GM08714 (cell line): ENCODE data around the gene KCNJ16.

Source experiments
- H3K4me3 ChIP-seq: fragments of 200-500 bp; sonication (Bioruptor generic); 2 replicates; pipeline ENCODE4 v1.5.1; 2014; ENCODE audit warnings: mild to moderate bottlenecking, low read length, inconsistent platforms
- ZNF274 ChIP-seq: IDR thresholded peaks from 2 replicates; pipeline ENCODE4 v1.6.1; 2012; ENCODE audit warnings: mild to moderate bottlenecking, low read depth, low read length

The KCNJ16 gene

GRCh38 chr17:70099294-70099693 is 24.3 kb downstream of the KCNJ16 start:
- H3K4me3 ChIP-seq = no peak overlapping the region
- TF ChIP-seq ZNF274 = no peak

DNA sequence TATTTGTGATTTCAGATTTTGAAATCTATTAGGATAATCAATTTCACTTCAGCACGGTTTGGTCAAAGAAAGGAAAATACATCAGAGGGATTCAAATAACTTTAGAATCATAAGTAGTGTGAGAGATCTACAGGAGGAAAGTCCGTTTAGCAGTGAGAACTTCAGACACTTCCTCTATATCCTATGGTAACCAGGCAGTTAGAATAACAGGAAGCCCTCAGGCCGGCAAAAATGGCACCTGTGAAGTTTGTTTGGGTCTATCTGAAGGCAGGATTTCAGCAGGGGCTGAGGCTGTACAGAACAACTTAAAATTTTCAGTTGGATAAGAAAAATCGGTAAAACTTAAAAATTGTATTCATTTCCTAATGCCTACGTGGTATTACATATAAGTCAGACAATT is 24.9 kb downstream of the KCNJ16 start:
- TF ChIP-seq ZNF274 = no peak
- H3K4me3 ChIP-seq = no peak overlapping the region

GRCh38 chr17:70100983-70101382 is 26.0 kb downstream of the KCNJ16 start:
- no peak overlapping the region for H3K4me3 ChIP-seq
- TF ChIP-seq ZNF274 = no peak

GRCh38 chr17:70102531-70102930 is 27.5 kb downstream of the KCNJ16 start:
- H3K4me3 ChIP-seq = no peak overlapping the region
- no peak for TF ChIP-seq ZNF274

DNA sequence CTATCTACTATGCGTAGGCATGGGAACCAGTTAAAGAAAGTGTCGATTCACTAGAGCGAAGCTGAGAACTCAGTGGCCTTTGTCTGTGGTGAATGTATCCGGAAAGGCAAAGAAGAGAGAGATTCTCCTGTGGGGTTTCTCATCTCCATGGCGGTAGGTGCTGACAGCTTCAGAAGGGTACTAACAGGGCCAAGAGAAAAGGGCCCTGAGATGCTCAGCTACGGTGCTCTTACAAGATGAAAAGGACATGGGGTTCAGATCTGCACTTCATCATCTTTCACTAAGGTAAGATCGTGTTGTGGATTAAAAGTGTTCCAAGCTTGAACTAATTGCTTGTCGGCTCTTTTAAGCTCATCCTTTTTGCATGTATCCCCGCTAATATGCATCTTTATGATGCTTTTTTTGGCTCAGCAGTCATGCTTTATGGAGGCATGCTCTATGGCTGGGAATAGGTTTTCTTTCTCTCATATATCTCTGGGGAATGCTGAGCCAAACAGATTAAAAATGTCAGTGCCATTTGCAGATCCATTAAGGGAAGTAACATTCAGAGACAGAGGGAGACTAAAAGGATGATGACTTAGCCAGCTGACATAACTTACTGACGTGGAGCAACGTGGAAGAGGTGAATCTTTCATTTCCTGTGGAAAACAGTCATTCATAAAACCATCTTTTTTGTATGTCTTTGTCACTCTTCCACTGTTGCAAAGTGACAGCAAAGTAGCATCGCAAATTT is 29.9 kb downstream of the KCNJ16 start:
- TF ChIP-seq ZNF274 = no peak
- H3K4me3 ChIP-seq = no peak overlapping the region

DNA sequence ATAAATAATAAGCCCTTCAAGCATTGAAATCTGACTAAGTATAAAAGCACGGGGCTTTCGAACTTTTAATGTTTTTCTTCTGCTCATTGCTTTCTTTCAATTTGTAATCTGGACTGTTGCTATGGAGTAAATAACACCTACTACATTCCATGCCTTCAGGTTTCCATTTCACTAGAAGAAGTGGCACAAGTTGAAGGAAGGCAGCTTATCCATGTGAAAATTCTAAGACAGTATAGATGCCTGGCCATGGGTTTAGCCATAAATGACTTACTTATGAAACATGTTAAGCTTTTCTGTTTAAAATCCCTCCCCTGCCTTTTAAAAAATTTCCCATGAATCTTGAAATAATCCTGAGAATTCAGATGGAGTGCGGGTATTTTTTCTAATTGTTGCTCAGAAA is 30.6 kb downstream of the KCNJ16 start:
- TF ChIP-seq ZNF274 = no peak
- H3K4me3 ChIP-seq = no peak overlapping the region

DNA sequence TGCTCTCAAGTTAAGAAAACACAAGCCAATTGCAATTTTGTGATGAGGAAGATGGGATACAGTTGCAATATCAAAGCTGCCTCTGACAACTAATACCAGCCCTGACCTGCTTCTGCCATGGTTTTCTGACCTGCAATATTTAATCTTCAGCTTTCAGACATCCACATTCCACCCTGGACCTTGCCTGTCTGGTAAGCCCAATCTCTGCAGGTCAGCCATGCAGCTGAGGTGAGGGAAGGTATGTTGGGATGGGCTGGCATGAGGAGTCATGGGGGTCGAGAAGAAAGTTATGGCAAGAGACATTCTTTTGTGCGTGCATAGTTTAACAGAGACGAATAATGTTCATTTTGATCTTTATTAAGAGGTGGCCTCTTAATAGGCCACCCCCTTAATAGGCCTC is 31.5 kb downstream of the KCNJ16 start:
- no peak for TF ChIP-seq ZNF274
- H3K4me3 ChIP-seq = no peak overlapping the region

- no peak for TF ChIP-seq ZNF274
- no peak overlapping the region for H3K4me3 ChIP-seq
These were observed 32.4 kb downstream of the KCNJ16 start for GRCh38 chr17:70107441-70107840.

- no peak for TF ChIP-seq ZNF274
- no peak overlapping the region for H3K4me3 ChIP-seq
These were observed 33.0 kb downstream of the KCNJ16 start for GRCh38 chr17:70107904-70108565.

- no peak for TF ChIP-seq ZNF274
- no peak overlapping the region for H3K4me3 ChIP-seq
These were observed 34.5 kb downstream of the KCNJ16 start for GRCh38 chr17:70109497-70109896.

DNA sequence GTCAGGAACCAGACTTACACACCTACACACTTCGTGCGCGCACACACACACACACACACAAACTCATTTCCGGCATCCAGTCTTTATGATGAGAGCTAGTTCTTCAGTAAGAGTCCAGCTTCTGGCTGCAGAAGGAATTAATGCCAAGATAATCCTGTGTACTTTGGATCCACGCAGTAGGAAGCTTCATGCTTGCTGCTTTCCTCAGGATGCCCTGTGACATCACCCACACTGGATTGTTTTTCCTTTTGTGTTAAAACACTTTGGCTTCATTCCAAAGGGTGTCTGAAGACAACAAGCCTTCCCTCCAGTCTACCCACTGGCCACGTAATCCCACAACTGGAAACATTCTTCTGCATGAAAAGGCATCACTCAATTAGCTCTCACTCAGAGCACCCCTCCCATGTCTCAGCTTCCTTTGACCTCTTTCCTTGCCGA is 35.4 kb downstream of the KCNJ16 start:
- TF ChIP-seq ZNF274 = no peak
- H3K4me3 ChIP-seq = no peak overlapping the region

GRCh38 chr17:70111201-70111600 is 36.2 kb downstream of the KCNJ16 start:
- TF ChIP-seq ZNF274 = no peak

DNA sequence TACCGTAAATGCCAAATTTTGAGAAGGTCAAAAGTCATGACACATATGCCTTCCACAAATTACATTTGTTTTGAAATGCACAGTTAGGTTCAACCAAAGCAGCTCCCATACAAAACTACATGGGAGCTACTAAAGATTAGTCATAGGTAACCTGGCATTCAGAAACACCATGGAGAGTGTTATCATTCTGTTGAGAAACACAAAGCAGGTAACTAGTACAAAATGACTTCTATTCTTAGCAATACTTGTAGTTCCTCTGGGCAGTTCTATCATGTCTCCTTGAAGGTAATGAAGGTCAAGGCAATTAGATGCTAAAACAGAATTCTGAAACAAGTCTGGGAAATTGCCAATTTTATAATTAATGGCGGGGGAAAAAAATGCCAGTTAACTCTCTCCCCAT is 39.4 kb downstream of the KCNJ16 start:
- no peak for TF ChIP-seq ZNF274
- H3K4me3 ChIP-seq = no peak overlapping the region

More at GRCh38 chr17:70111201-70111600, 36.2 kb downstream of the KCNJ16 start:
- H3K4me3 ChIP-seq = no peak overlapping the region

DNA sequence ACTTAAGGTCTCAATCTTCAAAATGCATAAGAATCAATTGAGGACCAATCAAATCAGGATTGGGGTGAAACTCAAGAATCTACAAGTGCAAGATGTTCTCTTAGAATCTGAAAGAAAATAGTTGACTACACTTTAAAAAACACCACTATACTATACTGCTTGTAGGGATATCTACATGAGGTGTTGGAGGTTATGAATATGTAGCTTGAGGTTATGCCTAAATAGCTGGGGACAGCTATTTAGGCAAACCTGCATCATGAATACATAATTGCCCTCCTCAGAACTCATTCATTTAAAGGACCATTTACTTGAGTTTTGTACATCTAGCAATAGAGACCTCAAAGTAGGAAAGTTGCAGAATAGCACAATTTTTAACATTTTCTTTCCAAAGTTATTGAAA is 40.1 kb downstream of the KCNJ16 start:
- no peak for TF ChIP-seq ZNF274
- H3K4me3 ChIP-seq = no peak overlapping the region

- no peak for TF ChIP-seq ZNF274
- no peak overlapping the region for H3K4me3 ChIP-seq
These were observed 41.9 kb downstream of the KCNJ16 start for GRCh38 chr17:70116919-70117318.

DNA sequence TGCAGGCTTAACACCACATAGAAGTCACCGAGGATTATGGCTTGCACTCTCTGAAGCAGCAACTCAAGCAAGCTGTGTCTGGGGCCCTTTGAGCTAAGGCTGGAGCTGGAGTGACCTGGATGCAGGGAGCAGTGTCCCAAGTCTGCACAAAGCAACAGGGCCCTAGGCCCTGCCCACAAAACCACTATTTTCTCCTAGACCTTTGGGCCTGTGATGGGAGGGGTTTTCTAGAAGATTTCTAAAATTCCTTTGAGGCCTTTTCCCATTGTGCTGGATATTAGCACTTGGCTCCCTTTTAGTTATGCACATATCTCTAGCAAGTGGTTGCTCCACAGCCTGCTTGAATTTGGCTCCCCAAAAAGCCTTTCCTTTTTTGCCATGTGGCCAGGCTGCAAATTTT is 44.5 kb downstream of the KCNJ16 start:
- no peak overlapping the region for H3K4me3 ChIP-seq
- no peak for TF ChIP-seq ZNF274

DNA sequence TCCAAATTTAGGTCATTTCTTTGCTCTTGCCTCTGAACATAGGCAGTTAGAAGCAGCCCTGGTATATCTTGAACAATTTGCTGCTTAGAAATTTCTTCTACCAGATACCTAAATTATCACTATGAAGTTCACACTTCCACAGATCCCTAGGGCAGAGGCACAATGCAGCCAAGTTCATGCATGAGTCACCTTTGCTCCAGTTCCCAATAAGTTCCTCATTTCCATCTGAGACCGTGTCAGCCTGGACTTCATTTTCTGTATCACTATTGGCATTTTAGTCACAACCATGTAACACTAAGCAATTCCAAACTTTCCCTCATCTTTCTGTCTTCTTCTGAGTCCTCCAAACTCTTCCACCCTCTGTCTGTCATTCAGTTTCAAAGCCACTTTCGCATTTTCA is 45.0 kb downstream of the KCNJ16 start:
- no peak for TF ChIP-seq ZNF274
- H3K4me3 ChIP-seq = no peak overlapping the region
